ENCODE data around the gene PPP1R3E. TPM values are rescaled to one million over a fixed set of nuclear protein-coding genes. Genes with fewer than 3 reads are reported as not detected.

The PPP1R3E gene
- total RNA-seq, 1 donor from 2014 or later: 2.5 TPM

- Histone ChIP-seq H3K27me3 (ENCODE audit: control insufficient read depth, insufficient read depth, low read length) (no peaks in the 10 kb centered on the region), H3K36me3 (ENCODE audit: control insufficient read depth, insufficient read depth, low read length) (no peaks in the 10 kb centered on the region), H3K4me3 (ENCODE audit: low read depth, low read length) (no peak overlapping the region)
- no peak for DNase-seq (ENCODE audit: low read depth)
- TF ChIP-seq, protein P1, sequence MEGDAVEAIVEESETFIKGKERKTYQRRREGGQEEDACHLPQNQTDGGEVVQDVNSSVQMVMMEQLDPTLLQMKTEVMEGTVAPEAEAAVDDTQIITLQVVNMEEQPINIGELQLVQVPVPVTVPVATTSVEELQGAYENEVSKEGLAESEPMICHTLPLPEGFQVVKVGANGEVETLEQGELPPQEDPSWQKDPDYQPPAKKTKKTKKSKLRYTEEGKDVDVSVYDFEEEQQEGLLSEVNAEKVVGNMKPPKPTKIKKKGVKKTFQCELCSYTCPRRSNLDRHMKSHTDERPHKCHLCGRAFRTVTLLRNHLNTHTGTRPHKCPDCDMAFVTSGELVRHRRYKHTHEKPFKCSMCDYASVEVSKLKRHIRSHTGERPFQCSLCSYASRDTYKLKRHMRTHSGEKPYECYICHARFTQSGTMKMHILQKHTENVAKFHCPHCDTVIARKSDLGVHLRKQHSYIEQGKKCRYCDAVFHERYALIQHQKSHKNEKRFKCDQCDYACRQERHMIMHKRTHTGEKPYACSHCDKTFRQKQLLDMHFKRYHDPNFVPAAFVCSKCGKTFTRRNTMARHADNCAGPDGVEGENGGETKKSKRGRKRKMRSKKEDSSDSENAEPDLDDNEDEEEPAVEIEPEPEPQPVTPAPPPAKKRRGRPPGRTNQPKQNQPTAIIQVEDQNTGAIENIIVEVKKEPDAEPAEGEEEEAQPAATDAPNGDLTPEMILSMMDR (IDR thresholded peaks at IDR 0.05; ENCODE audit: insufficient read depth, low read length, poor library complexity, severe bottlenecking): no peak
Observed at GRCh38 chr14:23252420-23253333, 50.0 kb downstream of the PPP1R3E start.

GRCh38 chr14:23252006-23252405 is 50.7 kb downstream of the PPP1R3E start:
- Histone ChIP-seq H3K4me3 (ENCODE audit: low read depth, low read length) (no peak overlapping the region), H3K27me3 (ENCODE audit: control insufficient read depth, insufficient read depth, low read length) (no peaks in the 10 kb centered on the region), H3K36me3 (ENCODE audit: control insufficient read depth, insufficient read depth, low read length) (no peaks in the 10 kb centered on the region)
- TF ChIP-seq, protein P1 (IDR thresholded peaks at IDR 0.05; ENCODE audit: insufficient read depth, low read length, poor library complexity, severe bottlenecking): no peak
- DNase-seq (ENCODE audit: low read depth): no peak

- no peaks in the 10 kb centered on the region for H3K27me3 ChIP-seq (ENCODE audit: control insufficient read depth, insufficient read depth, low read length)
- no peaks in the 10 kb centered on the region for H3K36me3 ChIP-seq (ENCODE audit: control insufficient read depth, insufficient read depth, low read length)
- TF ChIP-seq, protein P1 (IDR thresholded peaks at IDR 0.05; ENCODE audit: insufficient read depth, low read length, poor library complexity, severe bottlenecking): no peak
- DNase-seq (ENCODE audit: low read depth): no peak
- H3K4me3 ChIP-seq (ENCODE audit: low read depth, low read length): no peak overlapping the region
Observed at GRCh38 chr14:23249824-23250223, 52.8 kb downstream of the PPP1R3E start.

DNA sequence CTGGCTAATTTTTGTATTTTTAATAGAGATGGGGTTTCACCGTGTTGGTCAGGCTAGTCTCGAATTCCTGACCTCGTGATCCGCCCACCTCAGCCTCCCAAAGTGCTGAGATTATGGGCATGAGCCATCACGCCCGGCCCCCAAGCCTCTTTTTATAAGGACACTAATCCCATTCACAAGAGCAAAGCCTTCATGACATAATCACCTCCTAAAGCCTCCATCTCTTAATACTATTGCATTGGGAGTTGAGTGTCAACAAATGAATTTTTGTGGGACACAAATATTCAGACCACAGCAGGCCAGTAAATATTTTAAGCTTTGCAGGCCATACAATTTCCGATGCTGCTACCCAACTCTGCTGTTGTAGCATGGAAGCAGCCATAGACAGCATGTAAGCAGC is 54.1 kb downstream of the PPP1R3E start:
- Histone ChIP-seq H3K36me3 (ENCODE audit: control insufficient read depth, insufficient read depth, low read length) (no peaks in the 10 kb centered on the region), H3K27me3 (ENCODE audit: control insufficient read depth, insufficient read depth, low read length) (no peaks in the 10 kb centered on the region), H3K4me3 (ENCODE audit: low read depth, low read length) (no peak overlapping the region)
- DNase-seq (ENCODE audit: low read depth): no peak
- TF ChIP-seq, protein P1 (IDR thresholded peaks at IDR 0.05; ENCODE audit: insufficient read depth, low read length, poor library complexity, severe bottlenecking): no peak

Other genes with a start within 250 kb of the PPP1R3E start
- gene CDH24, start 245.3 kb downstream of the PPP1R3E start, total RNA-seq: 5.9 and 7.0 TPM in 2 replicates
- 72.6 and 83.4 TPM in 2 replicates for gene ACIN1, start 207.7 kb downstream of the PPP1R3E start, total RNA-seq
- 27.5 and 33.3 TPM in 2 replicates for gene C14orf119, start 207.4 kb downstream of the PPP1R3E start, total RNA-seq
- gene CIROP, start 197.9 kb downstream of the PPP1R3E start, total RNA-seq: not detected in 2 replicates
- gene CEBPE, start 183.6 kb downstream of the PPP1R3E start, total RNA-seq: not detected in 2 replicates
- 2.3 and 3.5 TPM in 2 replicates for gene SLC7A8, start 119.2 kb downstream of the PPP1R3E start, total RNA-seq
- not detected in 2 replicates for gene RNF212B, start 64.9 kb downstream of the PPP1R3E start, total RNA-seq
- 11.9 and 24.3 TPM in 2 replicates for gene HOMEZ, start 16.7 kb downstream of the PPP1R3E start, total RNA-seq
- gene BCL2L2, start 4.0 kb upstream of the PPP1R3E start, total RNA-seq: 16.2 and 21.3 TPM in 2 replicates
- 61.4 and 70.7 TPM in 2 replicates for gene PABPN1, start 18.6 kb upstream of the PPP1R3E start, total RNA-seq
- gene SLC22A17, start 50.0 kb upstream of the PPP1R3E start, total RNA-seq: 7.8 and 13.1 TPM in 2 replicates
- gene EFS, start 62.3 kb upstream of the PPP1R3E start, total RNA-seq: 10.8 and 15.4 TPM in 2 replicates
- not detected in 2 replicates for gene IL25, start 70.0 kb upstream of the PPP1R3E start, total RNA-seq
- gene CMTM5, start 74.2 kb upstream of the PPP1R3E start, total RNA-seq: not detected in 2 replicates
- gene MYH6, start 105.4 kb upstream of the PPP1R3E start, total RNA-seq: not detected in 2 replicates
- gene MYH7, start 132.8 kb upstream of the PPP1R3E start, total RNA-seq: not detected in 2 replicates
- 43.4 and 48.1 TPM in 2 replicates for gene NGDN, start 166.8 kb upstream of the PPP1R3E start, total RNA-seq
- gene ZFHX2, start 248.9 kb upstream of the PPP1R3E start, total RNA-seq: 2.3 and 2.6 TPM in 2 replicates